HG03520 (cell line): Measurements from ENCODE around the gene CCNI2.

Experiments
- ATAC-seq: cut with Tn5 transposase; IDR thresholded peaks from one replicate; pipeline ENCODE4 v1.9.1; 2021; ENCODE audit warnings: mild to moderate bottlenecking, moderate library complexity; ENCODE audit not compliant: unreplicated experiment

The CCNI2 gene

DNA sequence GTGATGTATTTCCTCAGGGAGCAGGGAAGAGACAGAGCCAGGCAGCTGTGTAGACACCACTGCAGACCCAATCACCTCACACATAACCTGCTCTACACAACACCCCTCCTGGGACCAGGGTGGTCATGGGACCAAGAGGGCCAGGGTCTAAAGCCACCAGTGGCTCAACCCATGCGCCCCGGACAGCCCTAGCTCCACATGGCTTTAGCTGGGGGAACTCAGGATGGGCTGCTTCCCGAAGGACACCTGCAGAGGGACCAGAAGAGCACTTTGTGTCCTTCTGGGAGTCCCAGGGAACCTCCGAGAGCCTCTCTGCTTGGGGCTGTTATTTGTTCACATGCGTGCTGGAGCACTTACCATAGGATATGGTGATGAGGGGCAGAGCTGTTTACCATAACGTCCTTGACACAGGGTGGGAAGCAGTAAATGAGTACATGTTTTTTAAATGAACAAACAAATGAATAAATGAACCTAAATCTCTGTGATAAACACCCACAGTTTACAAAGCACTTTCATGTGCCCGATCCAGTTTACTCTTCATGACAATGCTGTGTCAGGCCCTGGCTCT is 17.5 kb downstream of the CCNI2 start:
- ATAC-seq, result no peak

DNA sequence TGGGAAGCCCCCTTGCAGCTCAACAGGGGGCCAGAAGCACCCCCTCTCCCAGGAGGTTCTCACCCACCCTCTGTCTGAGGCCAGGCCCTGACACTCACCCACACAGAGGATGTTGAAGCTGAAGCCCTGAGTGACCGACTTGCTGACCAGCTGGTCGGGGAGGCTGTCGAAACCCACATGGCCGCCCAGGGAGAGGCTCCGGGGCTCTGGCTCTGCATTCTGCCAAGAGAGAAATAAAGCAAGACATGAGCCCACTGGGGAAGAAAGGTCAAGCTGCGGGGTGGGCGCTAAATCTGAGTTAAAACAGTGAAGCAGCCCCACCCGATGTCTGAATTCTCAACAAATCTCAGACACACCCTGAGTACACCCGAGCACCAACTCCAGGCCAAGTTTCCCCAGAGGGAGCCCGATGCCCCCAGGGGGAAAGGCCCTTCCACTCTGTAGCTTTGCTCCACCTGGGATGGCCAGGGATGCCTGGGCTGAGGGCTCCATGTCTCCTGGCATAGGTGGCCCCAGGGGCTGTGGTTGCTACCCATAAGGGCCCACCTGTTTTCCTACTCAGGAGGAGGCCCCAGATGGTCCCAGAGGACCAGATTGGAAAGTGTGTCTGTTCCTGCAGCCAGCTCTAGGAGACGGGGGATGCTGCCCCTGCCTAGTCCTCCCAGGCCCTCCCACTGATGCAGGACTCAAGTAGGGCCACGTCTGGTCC is 18.2 kb downstream of the CCNI2 start:
- ATAC-seq, result no peak

DNA sequence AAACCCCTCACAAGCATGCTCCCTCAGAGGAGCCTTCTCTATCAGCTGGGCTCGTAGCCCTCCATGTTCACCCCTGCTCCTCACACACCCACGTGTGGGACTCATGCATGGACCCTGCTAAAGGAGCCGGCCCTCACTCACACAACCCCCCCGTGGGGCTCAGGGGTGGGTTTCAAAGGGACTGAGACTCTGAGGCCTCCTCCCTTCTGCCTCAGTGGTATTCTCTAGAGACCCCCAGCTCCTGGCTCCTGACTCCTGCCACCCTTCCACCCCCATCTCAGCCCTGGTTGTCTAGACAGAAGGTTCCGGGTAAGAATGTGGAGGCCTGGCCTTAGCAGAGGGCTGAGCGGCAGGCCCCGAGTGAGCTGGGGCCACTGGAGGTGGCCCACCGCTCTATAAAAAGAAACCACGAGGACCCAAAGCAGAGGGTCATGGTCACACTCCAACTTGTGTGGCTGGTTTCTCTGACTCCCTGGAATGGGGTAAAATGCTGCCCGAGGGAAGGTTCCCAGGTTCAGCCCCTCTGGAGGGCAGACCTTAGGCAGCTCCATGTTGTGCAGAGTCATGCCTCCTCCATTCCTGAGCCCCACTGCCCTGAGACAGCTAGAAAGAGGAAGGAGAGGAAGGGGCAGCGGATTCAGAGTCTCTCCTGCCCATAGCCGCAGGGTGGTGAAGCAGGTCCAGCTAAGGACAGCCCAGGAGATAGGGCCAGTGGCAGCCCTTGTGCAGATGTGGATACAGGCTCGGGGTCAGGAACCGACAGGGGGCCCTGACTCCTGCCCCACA is 19.0 kb downstream of the CCNI2 start:
- ATAC-seq, result no peak

DNA sequence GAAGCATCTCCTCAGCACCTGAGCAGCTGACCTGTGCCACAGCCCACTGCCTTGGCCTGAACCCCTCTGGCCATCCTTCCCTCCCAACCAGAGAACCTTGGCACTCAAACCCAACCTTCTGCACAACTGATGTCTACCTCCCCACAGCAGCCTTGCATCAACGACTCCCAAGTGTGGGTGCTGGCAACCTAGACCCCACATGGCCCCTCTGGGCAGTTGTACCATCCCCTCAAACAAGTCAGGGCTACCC is 19.5 kb downstream of the CCNI2 start:
- no peak for ATAC-seq

- no peak for ATAC-seq
Measured at GRCh38 chr5:132767150-132767549, 19.9 kb downstream of the CCNI2 start.

DNA sequence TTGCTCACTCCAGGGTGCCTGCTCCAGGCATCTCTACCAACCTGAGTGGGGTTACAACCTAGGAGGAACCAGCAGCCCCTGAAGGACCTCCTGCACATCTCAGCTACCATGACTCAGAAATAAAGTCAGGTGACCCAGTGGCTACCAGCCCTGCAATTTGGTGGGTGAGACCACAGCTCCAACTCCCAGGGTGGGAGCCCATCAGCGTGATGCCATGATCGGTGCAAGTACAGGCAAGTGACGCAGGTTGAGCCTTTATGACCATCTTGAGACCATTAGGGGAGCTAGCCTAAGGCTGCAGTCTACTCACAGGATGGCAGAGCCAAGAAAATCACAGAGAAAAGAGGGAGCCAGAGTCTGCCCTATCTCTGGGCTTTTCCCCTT is 21.3 kb downstream of the CCNI2 start:
- ATAC-seq, result no peak

DNA sequence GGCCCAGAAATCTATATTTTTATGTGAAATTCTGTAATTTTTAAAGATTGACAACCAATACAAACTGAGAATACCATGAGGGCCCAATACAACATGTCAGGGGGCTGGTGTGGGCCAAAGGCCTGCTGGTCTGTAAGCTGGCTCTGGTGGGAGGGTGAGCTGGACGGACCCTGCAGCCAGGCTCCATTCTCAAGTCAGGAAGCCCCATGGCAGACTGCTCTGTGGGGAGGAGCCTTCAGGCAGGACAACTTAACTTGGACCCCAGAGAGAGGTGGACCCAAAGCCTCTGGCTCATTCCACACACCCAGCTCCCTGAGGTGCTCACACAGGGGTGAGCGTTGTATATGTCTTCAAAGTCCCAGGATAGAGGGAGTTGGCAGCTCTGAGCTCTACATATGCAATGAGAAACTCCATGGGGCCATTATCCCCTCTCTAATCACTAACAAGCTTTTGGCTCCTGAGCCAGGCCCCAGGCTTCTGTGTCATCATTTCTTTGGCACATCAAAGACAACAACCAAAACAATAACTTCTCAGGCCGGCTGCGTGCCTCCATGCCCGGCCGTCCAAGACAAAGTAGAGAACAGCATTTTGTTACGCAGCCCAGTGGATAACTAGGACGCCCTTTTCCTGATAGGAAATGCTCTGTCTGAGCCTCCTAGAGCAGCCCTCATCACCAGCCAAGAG is 23.4 kb downstream of the CCNI2 start:
- no peak for ATAC-seq

- no peak for ATAC-seq
Measured at GRCh38 chr5:132771503-132771998, 24.3 kb downstream of the CCNI2 start.

- no peak for ATAC-seq
Measured at GRCh38 chr5:132772291-132773070, 25.3 kb downstream of the CCNI2 start.

- ATAC-seq, result no peak
Measured at GRCh38 chr5:132773114-132773513, 25.9 kb downstream of the CCNI2 start.

DNA sequence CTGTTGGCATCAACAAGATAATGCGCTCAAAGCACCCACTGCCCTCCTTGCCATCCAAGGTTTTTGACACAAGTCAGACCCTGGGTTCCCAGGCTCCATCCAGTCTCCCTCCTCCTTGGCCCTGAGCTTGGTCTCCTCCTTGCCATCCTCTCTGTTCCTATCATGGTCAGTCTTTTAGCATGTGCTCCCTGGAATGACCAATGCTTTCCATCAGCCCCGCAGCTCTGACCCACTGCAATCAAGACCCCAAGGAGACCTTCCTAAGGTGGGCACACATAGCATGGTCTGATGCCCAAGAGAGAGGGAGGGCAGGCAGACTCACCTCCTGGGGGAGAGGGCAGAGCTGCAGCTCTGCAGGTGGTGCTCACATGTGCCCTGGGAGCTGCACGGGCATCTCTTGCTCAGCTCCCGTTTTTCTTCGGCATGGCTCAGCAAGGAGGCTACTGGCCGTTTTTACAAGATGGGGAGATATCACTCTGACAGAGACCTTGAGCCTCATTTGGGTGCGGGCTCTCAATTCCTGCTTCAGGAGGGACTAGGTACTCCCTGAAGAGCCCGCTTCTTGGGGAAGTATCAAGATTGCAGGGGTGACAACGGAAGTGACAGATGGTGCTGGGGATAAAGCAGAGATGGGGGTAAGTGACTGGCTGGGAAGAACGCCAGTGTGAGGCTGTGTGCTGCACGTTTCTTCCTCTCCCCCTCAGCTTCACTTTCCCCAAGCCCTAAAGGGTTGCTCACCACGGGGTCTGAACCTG is 26.6 kb downstream of the CCNI2 start:
- ATAC-seq, result no peak

GRCh38 chr5:132774406-132774805 is 27.2 kb downstream of the CCNI2 start:
- ATAC-seq, result no peak

GRCh38 chr5:132774896-132775295 is 27.7 kb downstream of the CCNI2 start:
- ATAC-seq, result no peak

DNA sequence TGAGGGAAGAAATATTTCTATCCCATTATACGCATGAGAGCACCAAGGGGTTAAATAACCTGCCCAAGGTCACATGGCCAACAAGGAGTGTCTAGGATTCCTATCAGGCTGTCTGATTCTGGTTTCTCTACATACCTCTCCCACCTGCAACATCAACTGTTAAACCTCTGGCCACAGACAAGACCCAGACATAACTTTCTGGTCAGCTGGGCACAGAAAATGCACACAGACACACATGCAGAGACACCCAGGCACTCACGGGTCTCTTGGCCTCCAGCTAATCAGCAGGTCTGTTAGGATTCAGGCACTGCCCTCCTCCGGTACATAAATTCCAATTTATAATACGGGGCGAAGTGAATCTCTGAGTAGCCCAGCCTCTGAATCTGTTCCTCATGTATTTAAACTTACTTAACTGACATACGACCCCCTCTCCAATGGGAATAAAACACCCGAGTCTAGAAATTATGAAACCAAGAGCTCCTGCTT is 28.3 kb downstream of the CCNI2 start:
- no peak for ATAC-seq

DNA sequence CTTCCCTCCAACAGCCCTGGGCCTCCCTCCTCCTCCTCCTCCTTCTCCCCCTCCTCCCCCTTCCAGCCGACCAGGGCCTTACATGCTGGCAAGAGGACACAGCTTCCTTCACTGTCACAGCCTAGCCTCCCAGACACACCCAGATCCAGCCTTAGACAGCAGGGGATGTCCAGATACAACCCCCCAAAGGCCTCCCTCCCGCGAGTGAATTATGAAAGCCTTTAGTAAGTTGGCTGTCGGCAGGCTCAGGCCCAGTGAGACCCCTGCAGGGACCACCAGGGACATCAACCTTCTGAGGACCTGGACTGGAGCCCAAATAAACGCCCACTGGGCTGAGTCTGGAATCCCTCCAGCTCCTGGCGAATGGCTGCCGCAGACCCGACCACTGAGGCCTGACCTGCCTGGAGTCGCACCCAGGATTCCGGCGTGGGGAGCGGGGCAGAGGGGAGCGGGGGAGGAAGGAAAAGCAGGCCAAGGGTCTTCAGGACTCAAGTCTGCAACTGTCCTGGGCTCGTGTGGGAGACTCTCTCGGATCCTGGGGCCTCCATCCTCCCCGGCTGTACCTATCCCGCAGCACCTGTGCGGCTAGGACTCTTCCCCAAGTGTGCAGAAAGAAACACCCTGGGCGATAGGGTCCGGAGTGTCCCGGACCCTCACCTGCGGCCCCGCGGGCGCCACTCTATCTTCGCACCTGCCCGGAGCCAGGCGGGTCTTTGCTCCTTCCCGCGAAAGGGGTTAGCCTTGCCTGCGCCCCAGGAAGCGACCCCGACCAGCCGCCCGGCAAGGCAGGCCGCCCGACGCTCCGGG is 29.1 kb downstream of the CCNI2 start:
- no peak for ATAC-seq

DNA sequence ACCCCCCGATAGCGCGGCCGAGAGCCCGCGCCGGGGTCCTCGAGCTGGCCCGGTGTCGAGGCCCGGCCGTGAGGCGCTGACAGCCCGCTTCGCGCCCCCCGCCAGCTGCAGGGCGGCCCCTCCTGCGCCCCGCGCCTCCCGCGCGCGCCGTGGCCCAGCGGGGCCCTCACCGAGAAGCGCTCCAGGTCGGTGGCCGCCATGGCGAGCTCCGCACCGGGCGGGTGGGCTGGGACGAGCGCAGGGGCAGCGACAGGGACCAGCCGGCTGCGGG is 29.6 kb downstream of the CCNI2 start:
- no peak for ATAC-seq

DNA sequence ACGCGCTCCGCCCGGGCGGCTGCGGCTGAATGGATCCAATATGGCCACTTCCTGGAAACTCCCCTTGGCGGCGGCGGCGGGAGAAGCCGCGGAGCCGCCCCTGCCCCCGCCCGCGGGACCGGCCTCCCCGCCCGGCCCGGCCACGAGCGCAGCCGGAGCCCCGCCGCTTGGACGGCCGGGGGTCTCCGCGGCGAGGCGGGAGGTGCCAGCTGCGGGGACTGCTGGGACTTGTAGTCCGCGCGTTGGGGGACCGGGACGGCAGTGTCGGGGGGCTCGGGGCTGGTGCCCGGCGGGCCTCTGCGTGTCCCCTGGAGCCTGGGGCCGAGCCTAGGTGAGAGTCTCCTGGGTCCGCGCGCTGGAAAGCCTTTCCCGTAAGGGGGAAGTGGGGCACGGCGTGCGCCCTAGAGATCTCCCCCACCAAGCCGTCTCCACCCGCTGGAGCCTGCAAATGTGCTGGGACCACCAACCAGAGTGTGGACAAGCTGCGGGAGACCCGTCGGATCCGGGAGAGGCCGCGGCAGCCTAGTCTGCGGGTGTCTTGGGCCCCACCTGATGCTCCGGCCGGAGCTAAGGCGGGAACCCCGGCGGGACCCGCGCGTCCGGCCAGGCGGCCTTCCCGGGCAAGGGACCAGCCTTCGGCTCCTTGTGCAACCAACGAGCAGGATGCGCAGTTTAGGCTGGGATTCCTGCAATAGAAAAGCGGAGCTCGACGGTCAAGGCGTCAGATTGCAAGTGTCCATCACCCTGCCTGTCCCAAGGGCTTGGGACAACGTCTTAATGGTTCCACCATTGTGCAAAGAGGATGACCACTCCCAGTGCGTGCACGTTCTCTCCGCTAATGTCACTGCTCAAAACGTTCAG is 30.2 kb downstream of the CCNI2 start, which contains the start of gene SEPTIN8:
SEPTIN8 (minus strand) TSS at position 31 of the 861 bp plus-strand sequence. CDS start 102 bp downstream, outside the sequence.
- no peak for ATAC-seq

- ATAC-seq, result no peak
Measured at GRCh38 chr5:132778129-132778528, 30.9 kb downstream of the CCNI2 start.
